HL-60/S4 treated with phorbol 12-myristate 13-acetate at 8.2 ng/mL for 4 days and 3 days (cell line): ENCODE data around the gene PLSCR2.
"Not testable (repeated sequence)": the region's sequence is repeated elsewhere in the genome, so short reads cannot be mapped to it uniquely, and the experiment has no call there.

ENCODE experiments used
- in situ Hi-C: fragments of 300-500 bp; cut with MboI; formaldehyde crosslinking; loops from 2 replicates; pipeline ENCODE4 v1.15.0; 2022; ENCODE audit warnings: low sequenced_read_pairs

The PLSCR2 gene

DNA sequence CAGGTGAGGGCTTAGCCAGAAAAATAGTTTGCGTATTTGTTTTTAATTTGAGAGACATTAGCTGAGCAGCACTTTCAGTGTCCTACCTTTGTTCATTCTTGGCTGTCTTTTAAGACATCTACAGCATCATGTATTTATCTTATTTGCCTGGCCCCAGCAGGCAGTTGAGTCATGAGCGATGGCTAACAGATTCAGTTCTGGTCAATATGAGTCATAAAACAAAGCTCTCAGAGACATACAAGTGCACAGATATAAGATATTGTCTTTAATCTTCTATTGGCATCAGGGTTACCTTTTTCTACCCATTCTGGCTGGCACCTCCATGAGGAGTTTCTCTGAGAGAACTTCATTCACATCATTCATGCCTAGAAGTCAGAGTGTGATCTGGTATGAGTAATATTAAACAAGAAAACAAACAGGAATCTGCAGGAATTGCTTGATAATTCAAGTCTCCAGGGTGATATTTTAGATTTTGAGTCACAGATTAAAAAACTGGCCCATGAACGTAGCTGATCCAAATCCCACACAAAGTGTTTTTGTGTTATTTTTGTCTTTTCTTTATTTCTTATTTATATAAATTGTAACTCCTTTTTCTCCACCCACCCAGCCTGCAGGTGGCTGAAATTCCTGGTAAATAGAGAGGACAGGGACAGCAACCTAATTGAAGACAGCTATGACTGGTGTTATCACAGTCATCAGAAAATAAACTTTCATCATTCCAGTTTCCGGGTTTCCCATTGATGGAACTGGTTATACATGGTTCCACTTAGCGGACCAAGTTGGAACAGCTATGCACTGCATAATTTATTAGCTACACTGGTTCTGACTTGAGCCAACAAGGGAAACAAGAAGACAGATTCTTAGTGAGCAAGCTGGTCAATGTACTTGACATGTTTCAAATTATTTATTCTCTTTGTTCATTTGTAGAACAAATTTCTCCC, 47.3 kb downstream of the PLSCR2 start:
- in situ Hi-C loops = no loop called here

DNA sequence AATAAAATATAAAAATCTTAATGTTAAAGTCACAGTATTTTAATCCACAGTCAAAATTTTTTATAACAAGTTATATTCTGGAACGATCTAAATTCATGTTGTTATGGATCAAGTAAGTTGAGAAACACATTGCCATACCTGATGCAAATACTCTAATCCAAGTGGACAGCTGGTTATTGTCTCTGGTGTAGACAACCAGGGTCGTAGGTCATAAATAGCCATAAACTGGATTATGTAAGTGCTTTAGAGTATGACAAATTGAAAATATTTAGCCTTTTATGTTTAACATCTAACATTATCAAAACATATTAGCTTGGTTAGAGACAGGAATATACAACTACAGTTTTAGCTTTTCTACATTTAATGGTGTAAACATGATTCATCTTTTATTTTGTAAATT, 53.0 kb downstream of the PLSCR2 start:
- in situ Hi-C loops = no loop called here

GRCh38 chr3:146414010-146414409, 55.4 kb downstream of the PLSCR2 start:
- in situ Hi-C loops = no loop called here

GRCh38 chr3:146412711-146413110, 56.6 kb downstream of the PLSCR2 start:
- in situ Hi-C loops = not testable (repeated sequence)

DNA sequence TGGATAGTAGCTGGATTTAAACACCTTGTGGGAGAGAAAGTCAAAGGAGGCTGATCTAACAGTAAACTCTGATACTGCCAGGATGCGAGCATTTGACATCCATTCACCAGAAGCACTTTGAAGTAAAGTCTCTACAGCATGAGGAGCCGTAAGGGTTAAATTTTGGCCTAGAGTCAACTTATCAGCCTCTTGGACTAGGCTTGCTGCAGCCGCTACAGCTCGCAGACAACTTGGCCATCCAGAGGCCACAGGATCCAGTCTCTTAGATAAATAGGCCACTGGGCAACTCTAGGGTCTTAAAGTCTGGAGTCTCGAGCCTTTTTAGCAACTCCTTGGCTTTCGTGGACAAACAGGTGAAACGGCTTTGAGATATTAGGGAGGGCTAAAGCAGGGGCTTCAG, 61.4 kb downstream of the PLSCR2 start:
- in situ Hi-C loops = no loop called here

GRCh38 chr3:146404436-146404835, 64.9 kb downstream of the PLSCR2 start:
- in situ Hi-C loops = no loop called here

DNA sequence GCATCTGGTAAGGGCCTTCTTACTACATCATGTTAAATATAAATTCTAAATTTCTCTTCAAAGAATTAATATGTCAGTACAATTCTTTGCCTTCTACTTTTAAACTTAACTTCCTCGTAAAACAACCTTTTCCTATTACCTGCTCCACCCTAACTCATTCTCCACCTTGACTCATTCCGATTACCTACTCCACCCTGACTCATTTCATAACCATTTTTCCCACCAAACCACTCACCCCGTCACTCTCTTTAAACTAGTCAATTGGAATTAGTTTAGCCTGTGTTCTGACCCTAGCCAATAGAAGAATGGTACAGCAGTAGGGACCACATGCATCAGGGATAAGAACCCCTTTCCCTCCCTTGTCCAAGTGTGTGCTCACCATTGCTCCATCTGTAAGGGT, 65.6 kb downstream of the PLSCR2 start:
- in situ Hi-C loops = no loop called here

GRCh38 chr3:146396792-146397191, 72.6 kb downstream of the PLSCR2 start:
- in situ Hi-C loops = no loop called here

GRCh38 chr3:146395164-146395563, 74.2 kb downstream of the PLSCR2 start:
- in situ Hi-C loops = no loop called here

DNA sequence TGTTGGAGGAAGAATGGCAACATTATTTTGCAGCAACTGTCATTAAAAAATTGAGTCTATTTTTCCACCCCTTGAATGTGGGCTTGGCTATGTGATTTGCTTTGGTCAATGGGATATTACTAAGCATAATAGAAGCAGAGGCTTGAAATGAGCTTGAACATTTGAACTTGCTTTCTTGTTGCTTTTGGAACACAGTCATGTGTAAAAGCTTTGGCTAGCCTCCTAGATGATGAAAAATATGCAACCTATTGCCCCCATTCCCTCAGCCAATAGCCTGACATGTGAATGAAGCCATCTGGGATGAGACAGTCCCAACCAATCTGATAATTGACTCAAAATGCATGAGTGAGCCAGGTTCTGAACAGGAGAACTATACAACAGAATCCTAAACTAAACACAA, 78.4 kb downstream of the PLSCR2 start:
- in situ Hi-C loops = no loop called here

GRCh38 chr3:146390006-146390772, 79.2 kb downstream of the PLSCR2 start:
- in situ Hi-C loops = no loop called here

GRCh38 chr3:146387566-146387965, 81.8 kb downstream of the PLSCR2 start:
- in situ Hi-C loops = no loop called here

GRCh38 chr3:146386936-146387335, 82.4 kb downstream of the PLSCR2 start:
- in situ Hi-C loops = no loop called here

DNA sequence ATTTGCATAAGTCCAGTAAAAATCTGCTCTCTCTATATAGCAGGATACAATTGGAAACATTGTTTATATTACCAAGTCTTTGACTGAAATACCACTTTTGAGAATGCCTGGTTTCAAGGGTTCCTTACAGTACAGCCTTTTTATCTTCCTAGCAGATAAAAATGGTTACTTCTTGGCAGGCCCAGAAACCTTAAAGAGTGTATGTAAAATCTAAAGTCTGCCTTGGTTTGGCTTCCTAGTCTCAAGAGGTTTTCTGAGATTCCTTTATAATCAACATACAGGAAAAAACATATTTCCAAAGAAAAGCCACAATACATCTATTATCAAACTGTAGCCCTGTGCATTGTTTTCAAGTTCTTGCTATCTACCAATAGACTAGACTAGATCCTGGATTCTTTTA, 84.6 kb downstream of the PLSCR2 start:
- in situ Hi-C loops = no loop called here
